Mesenchymal stem cell (in vitro differentiated cells and primary cell): ENCODE results near the gene SRP14.

Source experiments
- DNase-seq: peaks from one replicate; pipeline ENCODE4 v3.0.0-alpha.2; 2013
- H2AFZ ChIP-seq: one replicate; pipeline ENCODE4 v1.6.1; 2013; ENCODE audit warnings: low read depth, mild to moderate bottlenecking, control low read depth, inconsistent platforms, low read length, moderate library complexity
- H2AK5ac ChIP-seq: 2 replicates; pipeline ENCODE4 v1.6.1; 2013; ENCODE audit warnings: low read length, moderate library complexity, mild to moderate bottlenecking, inconsistent platforms; ENCODE audit not compliant: severe bottlenecking
- H2BK120ac ChIP-seq: one replicate; pipeline ENCODE4 v1.6.1; 2013; ENCODE audit warnings: low read depth, mild to moderate bottlenecking, inconsistent platforms, low read length, moderate library complexity
- H2BK12ac ChIP-seq, 2 experiments: one replicate each; pipeline ENCODE4 v1.6.1; 2013; ENCODE audit warnings: inconsistent platforms in 2 of 2, low read length in 2 of 2, mild to moderate bottlenecking in 2 of 2, moderate library complexity in 2 of 2, control low read depth in 1 of 2
- H2BK15ac ChIP-seq: one replicate; pipeline ENCODE4 v1.6.1; 2013; ENCODE audit warnings: mild to moderate bottlenecking, low read depth, inconsistent platforms; ENCODE audit not compliant: poor library complexity, severe bottlenecking
- H2BK5ac ChIP-seq: 2 replicates; pipeline ENCODE4 v1.6.1; 2013; ENCODE audit warnings: low read depth, mild to moderate bottlenecking, low read length, control low read depth, inconsistent platforms; ENCODE audit not compliant: poor library complexity, severe bottlenecking
- H3K14ac ChIP-seq, 2 experiments: one replicate each; pipeline ENCODE4 v1.6.1; 2013; ENCODE audit warnings: inconsistent platforms in 2 of 2, low read length in 2 of 2, control low read depth in 1 of 2, mild to moderate bottlenecking in 1 of 2, moderate library complexity in 1 of 2
- H3K18ac ChIP-seq, 2 experiments: one replicate each; pipeline ENCODE4 v1.6.1; 2013; ENCODE audit warnings: inconsistent platforms in 2 of 2, low read length in 2 of 2, control low read depth in 1 of 2, low read depth in 1 of 2, mild to moderate bottlenecking in 1 of 2
- H3K23ac ChIP-seq, 2 experiments: one replicate each; pipeline ENCODE4 v1.6.1; 2013; ENCODE audit warnings: inconsistent platforms in 2 of 2, low read length in 2 of 2, mild to moderate bottlenecking in 2 of 2, moderate library complexity in 2 of 2, control low read depth in 1 of 2
- H3K27ac ChIP-seq: 2 replicates; pipeline ENCODE4 v1.5.1; 2013; ENCODE audit warnings: mild to moderate bottlenecking, moderate library complexity, low read length, control low read depth, inconsistent platforms; ENCODE audit not compliant: poor library complexity, severe bottlenecking
- H3K27me3 ChIP-seq, 2 experiments: 2 replicates each; pipeline versions ENCODE4 v1.6.1 to v1.7.0; 2013; ENCODE audit warnings: low read length in 2 of 2, mild to moderate bottlenecking in 2 of 2, moderate library complexity in 2 of 2, control low read depth in 1 of 2, inconsistent platforms in 1 of 2; ENCODE audit not compliant: control insufficient read depth in 1 of 2, insufficient read depth in 1 of 2
- H3K36me3 ChIP-seq, 2 experiments: 2 replicates each; pipeline versions ENCODE4 v1.6.1 to v1.7.0; 2013; ENCODE audit warnings: low read length in 2 of 2, control low read depth in 1 of 2, inconsistent platforms in 1 of 2, low read depth in 1 of 2, mild to moderate bottlenecking in 1 of 2; ENCODE audit not compliant: insufficient read depth in 2 of 2, control insufficient read depth in 1 of 2
- H3K4ac ChIP-seq, 2 experiments: one replicate each; pipeline ENCODE4 v1.6.1; 2013; ENCODE audit warnings: inconsistent platforms in 2 of 2, low read length in 2 of 2, mild to moderate bottlenecking in 2 of 2, moderate library complexity in 2 of 2, control low read depth in 1 of 2, low read depth in 1 of 2
- H3K4me1 ChIP-seq: 2 replicates; pipeline ENCODE4 v1.6.1; 2013; ENCODE audit warnings: low read depth, low read length, control low read depth; ENCODE audit not compliant: control insufficient read depth, insufficient read depth
- H3K4me2 ChIP-seq: 2 replicates; pipeline ENCODE4 v1.6.1; 2013; ENCODE audit warnings: low read length, mild to moderate bottlenecking, inconsistent platforms; ENCODE audit not compliant: poor library complexity, severe bottlenecking
- H3K4me3 ChIP-seq, 2 experiments: 2 replicates each; pipeline versions ENCODE4 v1.5.1 to v1.7.0; 2013; ENCODE audit warnings: low read length in 2 of 2, mild to moderate bottlenecking in 2 of 2, control low read depth in 1 of 2, low read depth in 1 of 2; ENCODE audit not compliant: insufficient read depth in 1 of 2
- H3K79me1 ChIP-seq: replicated peaks from 2 replicates; pipeline ENCODE4 v1.6.1; 2013; ENCODE audit warnings: mild to moderate bottlenecking, control low read depth, low read length, inconsistent platforms; ENCODE audit not compliant: poor library complexity, severe bottlenecking
- H3K9ac ChIP-seq: 2 replicates; pipeline ENCODE4 v1.7.0; 2013; ENCODE audit warnings: mild to moderate bottlenecking, low read length, moderate library complexity
- H3K9me3 ChIP-seq: 2 replicates; pipeline ENCODE4 v1.7.0; 2013; ENCODE audit warnings: mild to moderate bottlenecking, low read length; ENCODE audit not compliant: control insufficient read depth
- H4K8ac ChIP-seq: one replicate; pipeline ENCODE4 v1.6.1; 2013; ENCODE audit warnings: inconsistent platforms, mild to moderate bottlenecking, low read length, moderate library complexity
- H4K91ac ChIP-seq: one replicate; pipeline ENCODE4 v1.6.1; 2013; ENCODE audit warnings: mild to moderate bottlenecking, low read length, inconsistent platforms
- WGBS: methylation state at CpG from one replicate; pipeline ENCODE4 v1.1.7; 2013; ENCODE audit warnings: mixed read lengths; 5-methylcytosine and 5-hydroxymethylcytosine counted together

Gene SRP14

DNA sequence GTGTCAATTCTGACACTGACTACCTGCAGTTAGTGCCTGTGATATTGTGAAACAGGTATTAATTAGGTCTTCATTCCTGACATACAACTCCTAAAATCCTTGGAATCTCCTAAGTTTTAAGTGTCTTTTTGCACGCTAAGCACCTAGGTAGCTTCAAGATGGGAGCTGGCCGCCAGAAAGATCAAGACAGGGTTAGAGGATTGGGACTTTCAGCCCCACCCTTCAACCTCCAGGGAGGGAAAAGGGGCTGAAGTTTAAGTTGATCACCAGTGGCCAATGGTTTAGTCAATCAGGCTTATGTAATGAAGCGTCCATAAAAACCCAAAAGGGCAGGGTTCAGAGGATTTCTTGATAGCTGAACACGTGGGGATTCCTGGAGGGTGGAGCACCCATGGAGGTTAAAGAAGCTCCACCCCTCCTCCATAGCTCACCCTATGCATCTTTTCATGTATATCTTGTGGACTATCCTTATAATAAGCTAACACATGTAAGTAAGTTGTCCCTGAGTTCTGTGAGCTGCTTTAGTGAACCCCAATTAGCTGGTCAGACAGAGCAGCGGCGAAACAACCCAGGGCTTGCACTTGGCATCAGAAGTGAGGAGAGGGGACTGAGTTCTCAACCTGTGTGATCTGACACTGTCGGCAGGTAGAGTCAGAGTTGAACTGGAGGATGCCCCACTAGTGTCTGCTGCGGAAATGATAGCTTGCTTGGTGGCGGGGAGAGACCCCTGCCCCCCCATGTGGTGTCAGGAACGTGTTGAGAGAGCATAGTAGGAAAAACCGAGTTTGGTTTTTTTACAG is 12.8 kb upstream of the SRP14 start:
- no peak overlapping the region for H3K27ac ChIP-seq
- H2BK120ac ChIP-seq, result no peak overlapping the region
- H2AK5ac ChIP-seq, result peak overlapping the region; percentile 61
- no peak overlapping the region for H3K23ac ChIP-seq
- H3K27me3 ChIP-seq, result no peaks in the 10 kb centered on the region
- no peak overlapping the region for H3K4me3 ChIP-seq
- no peak overlapping the region for H3K9ac ChIP-seq
- H2AFZ ChIP-seq, result no peak overlapping the region
- no peak overlapping the region for H4K8ac ChIP-seq
- no peak overlapping the region for H3K18ac ChIP-seq
- H3K4me2 ChIP-seq, result no peak overlapping the region
- 90% methylated on average over 9 of the region's 11 CpGs for WGBS
- H3K79me1 ChIP-seq, result no peaks in the 10 kb centered on the region
- no peak overlapping the region for H4K91ac ChIP-seq
- no peaks in the 10 kb centered on the region for H3K9me3 ChIP-seq
- peaks cover 70% of the 10 kb centered on the region for H3K4me1 ChIP-seq
- peaks cover 0 to 5% of the 10 kb centered on the region in 2 experiments for H3K36me3 ChIP-seq
- no peak overlapping the region for H2BK5ac ChIP-seq
- no peak overlapping the region for H2BK15ac ChIP-seq
- no peak overlapping the region for H3K4ac ChIP-seq
- H2BK12ac ChIP-seq, result no peak overlapping the region
- no peak overlapping the region for H3K14ac ChIP-seq
- DNase-seq, result no peak

DNA sequence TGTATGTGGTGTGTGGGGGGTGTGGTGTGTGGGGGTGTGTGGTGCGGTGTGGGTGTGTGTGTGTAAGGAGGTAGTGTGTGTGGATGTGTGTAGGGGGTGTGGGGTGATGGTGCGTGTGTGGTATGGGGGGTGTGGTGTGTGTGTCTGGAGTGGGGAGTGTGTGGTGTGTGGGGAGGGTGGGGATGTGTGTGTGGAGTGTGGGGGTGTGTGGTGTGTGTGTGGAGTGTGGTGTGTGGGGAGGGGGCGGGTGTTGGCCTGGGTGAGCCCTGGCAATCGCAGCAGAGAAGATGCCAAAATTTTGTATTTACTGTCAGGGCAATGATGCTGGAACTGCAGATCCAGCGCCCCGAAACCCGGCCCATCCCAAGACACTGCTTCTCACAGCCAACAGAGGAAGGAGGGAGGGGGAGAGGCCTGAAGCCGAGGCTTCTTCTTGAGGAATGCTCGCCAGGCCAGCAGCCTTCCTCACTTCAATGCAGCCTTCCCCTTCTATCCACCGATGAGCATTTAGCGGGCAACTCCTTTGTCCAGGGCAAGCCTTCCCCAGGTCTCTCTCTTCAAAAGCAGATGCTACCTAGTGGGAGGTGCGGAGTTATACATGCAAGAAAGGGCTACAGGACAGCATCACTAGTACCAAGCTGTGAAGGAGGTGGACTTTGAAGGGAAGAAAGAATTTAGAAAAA is 11.9 kb upstream of the SRP14 start:
- peaks cover 70% of the 10 kb centered on the region for H3K4me1 ChIP-seq
- no peak overlapping the region for H3K4me2 ChIP-seq
- H3K27me3 ChIP-seq, result no peaks in the 10 kb centered on the region
- peak overlapping the region; percentile 59 to 92 for H3K18ac ChIP-seq
- no peaks in the 10 kb centered on the region for H3K9me3 ChIP-seq
- H3K9ac ChIP-seq, result no peak overlapping the region
- H3K79me1 ChIP-seq, result no peaks in the 10 kb centered on the region
- peaks cover 0 to 5% of the 10 kb centered on the region in 2 experiments for H3K36me3 ChIP-seq
- H4K8ac ChIP-seq, result peak overlapping the region; percentile 75
- peak overlapping the region; percentile 45 for H2BK15ac ChIP-seq
- 67% methylated on average over 4 of the region's 12 CpGs for WGBS
- peak overlapping the region; percentile 36 for H2BK5ac ChIP-seq
- H3K27ac ChIP-seq, result no peak overlapping the region
- peak; percentile 51 for DNase-seq
- H2AFZ ChIP-seq, result no peak overlapping the region
- H4K91ac ChIP-seq, result peak overlapping the region; percentile 67
- H3K4me3 ChIP-seq, result no peak overlapping the region
- peak overlapping the region in 1 of 2 experiments; percentile 97 for H2BK12ac ChIP-seq
- no peak overlapping the region for H3K4ac ChIP-seq
- H2BK120ac ChIP-seq, result peak overlapping the region; percentile 30
- H3K23ac ChIP-seq, result no peak overlapping the region
- peak overlapping the region in 1 of 2 experiments; percentile 98 for H3K14ac ChIP-seq
- H2AK5ac ChIP-seq, result peak overlapping the region; percentile 80

DNA sequence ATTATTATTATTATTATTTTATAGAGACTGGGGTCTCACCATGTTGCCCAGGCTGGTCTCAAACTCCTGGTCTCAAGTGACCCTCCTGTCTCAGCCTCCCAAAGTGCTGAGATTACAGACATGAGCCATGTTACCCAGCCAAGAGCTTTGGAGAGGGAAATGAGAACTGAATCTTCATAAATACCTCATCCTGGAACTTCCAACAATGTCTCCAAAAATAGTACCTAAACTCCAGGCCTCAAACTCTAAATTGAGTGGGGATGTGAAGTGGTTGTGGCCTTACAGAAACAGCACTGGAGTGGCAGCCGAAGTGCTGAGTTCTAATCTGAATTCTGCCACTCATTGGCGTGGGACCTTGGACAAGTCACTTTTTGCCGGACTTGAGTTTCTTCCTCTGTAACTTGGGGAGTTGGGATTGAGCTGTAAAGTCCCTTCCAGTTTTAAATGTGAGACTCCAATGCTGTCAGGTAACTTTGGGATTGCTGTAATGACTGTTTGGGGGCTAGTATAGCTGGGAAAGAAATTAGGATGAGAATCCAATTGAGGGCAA is 10.0 kb upstream of the SRP14 start:
- Histone ChIP-seq H3K14ac (no peak overlapping the region), H4K91ac (no peak overlapping the region), H3K4ac (no peak overlapping the region), H3K4me3 (no peak overlapping the region), H2AFZ (no peak overlapping the region), H2BK12ac (no peak overlapping the region), H3K18ac (no peak overlapping the region), H3K79me1 (no peaks in the 10 kb centered on the region), H4K8ac (no peak overlapping the region), H3K36me3 (peaks cover 0 to 5% of the 10 kb centered on the region in 2 experiments), H3K23ac (no peak overlapping the region), H3K9ac (no peak overlapping the region), H2BK15ac (no peak overlapping the region), H2BK120ac (no peak overlapping the region), H3K4me1 (peaks cover 56% of the 10 kb centered on the region), H3K9me3 (no peaks in the 10 kb centered on the region), H3K4me2 (no peak overlapping the region), H3K27ac (no peak overlapping the region), H2BK5ac (no peak overlapping the region), H3K27me3 (no peaks in the 10 kb centered on the region), H2AK5ac (peak overlapping the region; percentile 51)
- no peak for DNase-seq
- 99% methylated on average over 3 of the region's 3 CpGs for WGBS

DNA sequence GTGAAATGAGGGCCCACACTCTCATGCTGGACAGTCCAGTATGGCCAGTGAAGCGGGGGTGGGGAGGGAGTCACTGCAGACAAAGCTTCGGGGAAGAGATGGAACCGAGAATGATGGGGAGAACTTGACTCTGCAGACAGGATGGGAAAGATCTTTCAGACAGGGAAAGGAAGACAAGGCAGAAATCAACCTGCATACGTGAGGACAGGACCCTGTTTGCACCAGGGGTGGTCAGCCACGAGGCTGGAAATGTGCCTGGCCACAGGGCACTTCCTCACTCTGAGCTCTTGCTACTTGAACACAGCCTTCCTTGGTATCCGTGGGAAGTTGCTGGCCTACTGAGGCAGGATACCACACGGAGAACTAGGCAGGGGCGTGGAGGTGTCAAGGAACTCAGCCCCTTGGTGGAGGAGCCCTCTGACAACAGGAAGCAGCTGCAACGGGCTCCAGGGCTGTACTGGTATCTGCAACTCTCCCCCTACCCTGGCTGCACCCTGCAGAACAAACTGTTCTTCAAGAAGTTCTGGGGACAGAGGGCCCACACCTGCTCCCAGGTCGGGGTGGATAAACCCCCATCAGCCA is 9.3 kb upstream of the SRP14 start:
- H2AK5ac ChIP-seq, result peak overlapping the region; percentile 49
- H2BK120ac ChIP-seq, result no peak overlapping the region
- H3K4me2 ChIP-seq, result no peak overlapping the region

More for the DNA sequence above, 9.3 kb upstream of the SRP14 start:
- no peak overlapping the region for H2AFZ ChIP-seq
- no peak for DNase-seq
- H3K9me3 ChIP-seq, result no peaks in the 10 kb centered on the region
- H3K14ac ChIP-seq, result peak overlapping the region in 1 of 2 experiments; percentile 12
- no peaks in the 10 kb centered on the region for H3K27me3 ChIP-seq
- H3K36me3 ChIP-seq, result peaks cover 0 to 5% of the 10 kb centered on the region in 2 experiments
- H3K9ac ChIP-seq, result no peak overlapping the region
- H3K4ac ChIP-seq, result peak overlapping the region in 1 of 2 experiments; percentile 81
- H3K4me1 ChIP-seq, result peaks cover 49% of the 10 kb centered on the region
- 74% methylated on average over 10 of the region's 10 CpGs for WGBS
- H4K91ac ChIP-seq, result peak overlapping the region; percentile 72
- peak overlapping the region; percentile 31 for H4K8ac ChIP-seq
- H2BK15ac ChIP-seq, result peak overlapping the region; percentile 9
- no peak overlapping the region for H3K4me3 ChIP-seq
- H3K27ac ChIP-seq, result peak overlapping the region; percentile 81
- peak overlapping the region in 1 of 2 experiments; percentile 32 for H2BK12ac ChIP-seq
- no peak overlapping the region for H3K23ac ChIP-seq
- H2BK5ac ChIP-seq, result no peak overlapping the region
- H3K79me1 ChIP-seq, result no peaks in the 10 kb centered on the region
- peak overlapping the region in 1 of 2 experiments; percentile 95 for H3K18ac ChIP-seq
